ENCODE data around the gene DGKB.

Gene DGKB

DNA sequence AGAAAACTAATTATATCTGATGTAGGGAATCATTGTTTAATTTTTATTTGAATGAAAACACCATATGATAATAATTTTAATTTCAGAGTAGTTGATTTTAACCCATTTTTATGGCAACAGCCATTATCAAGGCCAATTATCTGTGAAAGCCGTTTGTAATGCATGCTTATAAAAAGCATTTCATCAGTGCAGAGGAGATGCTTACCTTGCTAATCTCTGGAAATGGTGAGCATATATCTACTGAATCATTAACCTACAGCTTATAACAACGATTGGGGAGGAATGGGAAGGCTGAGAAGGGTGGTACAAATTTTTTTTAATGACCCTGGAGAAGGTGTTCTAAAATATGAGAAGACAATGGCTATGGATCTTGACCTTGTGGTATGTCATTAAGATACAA lies 235.6 kb downstream of the DGKB start:
- in situ Hi-C loops (cut with HindIII; ENCODE audit: low pct_ligation_motif_present, low pct_unique_long_range_greater_than_20kb, low sequenced_read_pairs) = no loop called here
- no peak for DNase-seq

DNA sequence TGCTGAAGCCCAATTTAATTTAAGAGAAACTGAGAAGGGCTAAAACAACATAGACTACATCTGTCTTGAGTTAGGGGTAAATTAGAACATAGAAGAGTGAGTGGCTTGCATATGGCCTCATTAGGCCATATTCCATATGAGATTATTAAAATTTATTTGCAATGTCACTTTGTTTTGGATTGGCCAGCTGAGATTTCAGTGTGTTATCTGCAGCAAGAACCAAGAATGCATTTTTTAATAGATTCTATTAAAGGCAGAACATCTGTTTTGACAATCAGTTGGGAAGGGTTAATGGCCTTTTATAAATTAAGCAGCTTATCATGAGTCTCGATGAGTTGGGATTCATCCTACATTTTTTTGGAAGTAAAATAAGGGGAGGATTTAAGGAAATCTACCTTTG lies 236.2 kb downstream of the DGKB start:
- in situ Hi-C loops (cut with HindIII; ENCODE audit: low pct_ligation_motif_present, low pct_unique_long_range_greater_than_20kb, low sequenced_read_pairs) = no loop called here
- DNase-seq = no peak

DNA sequence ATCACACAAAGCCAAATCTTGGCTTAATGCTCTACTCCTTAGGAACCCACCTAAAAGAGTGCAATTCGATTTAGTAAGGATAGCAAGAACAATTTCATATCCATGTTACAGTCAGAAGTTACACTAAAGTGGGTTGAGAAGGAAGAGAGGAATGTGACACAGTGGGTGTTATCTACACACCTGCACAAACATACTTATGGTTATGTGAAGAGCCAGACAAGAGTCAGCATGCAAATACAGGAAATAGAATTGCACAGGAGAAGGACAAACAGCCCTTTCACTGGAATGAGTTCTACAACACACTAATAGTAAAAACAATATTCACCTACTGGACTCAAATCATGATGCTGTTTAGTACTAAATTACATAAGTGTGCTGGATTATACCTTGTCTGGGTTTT lies 262.8 kb downstream of the DGKB start:
- in situ Hi-C loops (cut with HindIII; ENCODE audit: low pct_ligation_motif_present, low pct_unique_long_range_greater_than_20kb, low sequenced_read_pairs) = no loop called here
- DNase-seq = no peak

GRCh38 chr7:14639329-14639728 lies 263.2 kb downstream of the DGKB start:
- in situ Hi-C loops (cut with HindIII; ENCODE audit: low pct_ligation_motif_present, low pct_unique_long_range_greater_than_20kb, low sequenced_read_pairs) = no loop called here
- DNase-seq = no peak

DNA sequence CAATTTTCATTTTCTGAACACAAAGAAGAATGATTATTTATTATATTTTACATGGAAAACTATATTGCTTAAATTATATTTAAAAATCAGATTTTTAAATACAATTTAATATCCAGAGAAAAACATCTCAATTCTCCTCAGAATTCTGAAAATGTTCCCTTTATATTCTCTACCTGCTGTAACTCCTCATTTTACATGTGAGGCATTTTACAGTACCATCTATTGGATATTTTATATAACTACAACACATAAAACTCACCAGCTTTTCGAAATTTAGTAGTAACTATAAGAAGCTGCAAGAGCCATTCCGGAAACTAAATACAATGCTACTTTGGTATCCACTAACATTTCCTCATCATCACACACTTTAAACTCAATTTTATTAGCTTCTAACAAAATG lies 264.6 kb downstream of the DGKB start:
- in situ Hi-C loops (cut with HindIII; ENCODE audit: low pct_ligation_motif_present, low pct_unique_long_range_greater_than_20kb, low sequenced_read_pairs) = no loop called here
- DNase-seq = no peak

GRCh38 chr7:14635955-14636354 lies 266.6 kb downstream of the DGKB start:
- in situ Hi-C loops (cut with HindIII; ENCODE audit: low pct_ligation_motif_present, low pct_unique_long_range_greater_than_20kb, low sequenced_read_pairs) = no loop called here
- no peak for DNase-seq

DNA sequence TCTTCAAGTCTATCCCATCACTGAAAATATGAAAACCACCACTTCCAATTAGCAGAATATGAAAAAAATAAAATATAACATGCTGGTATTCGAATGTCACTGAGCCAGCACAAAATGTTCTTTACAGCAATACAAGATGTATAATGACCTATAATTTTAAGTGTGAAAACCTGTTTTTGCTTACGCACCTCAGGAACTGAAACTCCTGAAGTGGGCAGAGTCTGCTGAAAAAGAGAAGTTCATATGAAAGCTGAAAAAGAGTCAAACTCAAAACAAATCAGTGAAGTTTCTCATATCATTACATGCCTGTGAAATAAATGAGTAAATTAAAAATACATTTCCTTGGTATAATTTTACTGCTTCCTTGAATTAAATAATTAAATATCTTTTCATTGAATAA lies 272.5 kb downstream of the DGKB start:
- in situ Hi-C loops (cut with HindIII; ENCODE audit: low pct_ligation_motif_present, low pct_unique_long_range_greater_than_20kb, low sequenced_read_pairs) = no loop called here
- DNase-seq = no peak

GRCh38 chr7:14628516-14628915 lies 274.0 kb downstream of the DGKB start:
- in situ Hi-C loops (cut with HindIII; ENCODE audit: low pct_ligation_motif_present, low pct_unique_long_range_greater_than_20kb, low sequenced_read_pairs) = no loop called here
- DNase-seq = no peak

- in situ Hi-C loops (cut with HindIII; ENCODE audit: low pct_ligation_motif_present, low pct_unique_long_range_greater_than_20kb, low sequenced_read_pairs) = no loop called here
- DNase-seq = no peak
Observed at GRCh38 chr7:14626076-14626475, 276.5 kb downstream of the DGKB start.

DNA sequence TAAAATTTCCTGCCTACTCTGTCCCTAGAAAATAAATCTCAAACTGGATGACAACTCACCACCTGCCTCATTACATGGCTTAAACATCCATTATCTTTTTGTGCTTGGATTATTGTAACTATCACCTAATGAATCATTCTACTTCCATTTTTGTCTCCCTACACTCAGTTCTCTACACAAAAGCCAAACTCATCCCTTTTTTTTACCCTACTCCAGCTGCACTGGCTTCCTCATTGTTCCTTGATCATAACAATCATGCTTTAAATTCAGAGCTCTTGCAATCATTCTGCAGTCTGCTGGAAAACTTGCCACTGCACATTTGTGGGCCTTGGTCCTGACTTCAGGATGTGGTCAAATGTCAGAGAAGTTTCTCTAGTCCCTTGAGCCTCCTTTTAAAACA lies 280.0 kb downstream of the DGKB start:
- no peak for DNase-seq
- in situ Hi-C loops (cut with HindIII; ENCODE audit: low pct_ligation_motif_present, low pct_unique_long_range_greater_than_20kb, low sequenced_read_pairs) = no loop called here

DNA sequence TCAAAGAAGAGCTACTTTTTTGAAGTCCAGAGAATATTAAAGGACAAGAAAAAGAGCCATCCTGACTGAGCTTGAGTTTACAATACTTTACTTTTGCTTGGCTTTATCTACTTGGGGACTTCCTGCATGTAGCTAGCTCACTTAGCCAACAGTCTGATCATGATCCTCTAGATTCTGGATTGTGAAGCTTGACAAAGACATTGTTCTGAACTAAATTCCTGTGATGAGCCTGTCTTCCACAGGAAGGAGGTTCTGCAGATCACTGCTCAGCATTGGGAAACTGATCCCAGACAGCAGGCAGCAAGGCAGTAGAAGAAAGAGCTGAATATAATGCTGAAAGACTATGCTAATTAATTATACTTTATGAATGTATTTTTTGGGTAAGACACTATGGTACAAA lies 296.4 kb downstream of the DGKB start:
- in situ Hi-C loops (cut with HindIII; ENCODE audit: low pct_ligation_motif_present, low pct_unique_long_range_greater_than_20kb, low sequenced_read_pairs) = no loop called here
- DNase-seq = no peak

DNA sequence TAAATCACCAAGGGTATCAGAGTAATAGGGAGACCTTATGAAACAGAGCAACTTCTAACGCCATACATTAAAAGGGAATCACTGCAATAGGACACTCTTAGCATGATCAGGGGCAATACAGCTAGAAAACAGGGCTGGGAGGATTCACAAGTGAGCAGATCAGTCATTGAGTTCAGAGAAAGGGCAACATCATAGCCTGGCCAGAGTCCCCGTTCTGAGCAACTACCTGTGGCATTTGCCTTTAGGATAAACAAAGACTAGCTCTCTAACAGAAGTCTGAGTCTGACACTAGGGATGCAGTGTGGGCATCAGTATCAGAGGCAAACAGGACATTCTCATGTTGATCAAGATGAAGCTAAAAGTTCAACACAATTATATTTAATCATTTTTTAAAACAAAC lies 297.9 kb downstream of the DGKB start:
- in situ Hi-C loops (cut with HindIII; ENCODE audit: low pct_ligation_motif_present, low pct_unique_long_range_greater_than_20kb, low sequenced_read_pairs) = no loop called here
- no peak for DNase-seq

GRCh38 chr7:14602851-14603250 lies 299.7 kb downstream of the DGKB start:
- DNase-seq = no peak
- in situ Hi-C loops (cut with HindIII; ENCODE audit: low pct_ligation_motif_present, low pct_unique_long_range_greater_than_20kb, low sequenced_read_pairs) = no loop called here

GRCh38 chr7:14600766-14601367 lies 301.7 kb downstream of the DGKB start:
- in situ Hi-C loops (cut with HindIII; ENCODE audit: low pct_ligation_motif_present, low pct_unique_long_range_greater_than_20kb, low sequenced_read_pairs) = no loop called here
- no peak for DNase-seq

DNA sequence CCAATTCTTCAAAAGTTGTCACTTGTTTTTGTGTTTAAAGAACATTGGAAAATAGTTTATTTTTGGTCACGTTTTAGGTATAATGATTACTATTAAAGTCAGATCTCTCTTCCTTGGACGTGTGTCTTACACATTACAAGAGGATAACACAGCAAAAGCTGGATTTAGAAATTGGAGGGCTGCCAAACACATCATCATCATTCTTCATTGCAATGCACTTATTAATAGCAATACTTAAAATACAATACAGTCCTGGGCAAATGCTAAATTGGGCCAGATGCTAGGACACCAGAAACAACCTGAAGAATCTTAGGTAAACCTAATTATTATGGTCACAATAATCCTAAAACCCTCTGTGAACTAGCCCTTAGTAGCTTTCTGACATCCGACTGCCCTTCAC lies 303.6 kb downstream of the DGKB start:
- no peak for DNase-seq
- in situ Hi-C loops (cut with HindIII; ENCODE audit: low pct_ligation_motif_present, low pct_unique_long_range_greater_than_20kb, low sequenced_read_pairs) = no loop called here

- no peak for DNase-seq
- in situ Hi-C loops (cut with HindIII; ENCODE audit: low pct_ligation_motif_present, low pct_unique_long_range_greater_than_20kb, low sequenced_read_pairs) = no loop called here
Observed at GRCh38 chr7:14596421-14596820, 306.1 kb downstream of the DGKB start.

- in situ Hi-C loops (cut with HindIII; ENCODE audit: low pct_ligation_motif_present, low pct_unique_long_range_greater_than_20kb, low sequenced_read_pairs) = no loop called here
Observed at GRCh38 chr7:14590206-14590605, 312.3 kb downstream of the DGKB start.

DNA sequence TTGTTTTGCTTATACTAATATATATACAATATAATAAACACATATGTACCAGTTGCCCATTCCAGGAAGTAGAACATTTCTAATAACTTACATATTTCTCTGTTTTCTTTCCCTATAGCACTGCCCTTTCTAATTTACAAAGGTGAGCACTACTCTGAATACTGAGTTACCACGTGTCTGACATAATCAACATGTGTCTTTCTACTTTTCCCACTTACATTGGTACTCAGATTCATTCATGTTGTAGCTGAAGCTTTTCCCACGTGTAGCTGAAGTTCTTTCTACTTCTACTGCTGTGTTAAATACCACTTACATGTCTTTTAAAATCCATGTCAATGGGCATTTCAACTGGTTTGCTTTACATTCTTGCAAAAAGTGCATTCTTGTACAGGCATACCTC lies 317.3 kb downstream of the DGKB start:
- no peak for DNase-seq
- in situ Hi-C loops (cut with HindIII; ENCODE audit: low pct_ligation_motif_present, low pct_unique_long_range_greater_than_20kb, low sequenced_read_pairs) = no loop called here

More at GRCh38 chr7:14590206-14590605, 312.3 kb downstream of the DGKB start:
- no peak for DNase-seq

DNA sequence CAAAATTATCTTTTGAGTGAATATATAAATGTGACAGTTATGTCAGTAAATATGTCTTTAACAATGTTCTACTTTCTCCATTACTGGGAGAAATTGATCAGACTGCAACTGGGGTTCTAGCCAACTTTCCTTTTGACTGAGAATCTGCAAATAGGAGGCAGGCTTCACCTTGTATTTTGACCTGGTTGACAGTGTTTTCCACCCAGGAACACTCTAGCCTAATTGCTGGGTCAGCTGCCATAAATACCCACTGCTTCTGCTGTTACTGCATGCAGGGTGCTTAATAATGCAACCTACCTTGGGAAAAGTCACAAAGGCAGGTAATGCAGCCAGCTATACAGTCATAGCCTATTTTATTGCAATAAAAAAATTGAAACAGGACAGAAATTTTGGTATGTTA lies 319.0 kb downstream of the DGKB start:
- in situ Hi-C loops (cut with HindIII; ENCODE audit: low pct_ligation_motif_present, low pct_unique_long_range_greater_than_20kb, low sequenced_read_pairs) = no loop called here
- no peak for DNase-seq

DNA sequence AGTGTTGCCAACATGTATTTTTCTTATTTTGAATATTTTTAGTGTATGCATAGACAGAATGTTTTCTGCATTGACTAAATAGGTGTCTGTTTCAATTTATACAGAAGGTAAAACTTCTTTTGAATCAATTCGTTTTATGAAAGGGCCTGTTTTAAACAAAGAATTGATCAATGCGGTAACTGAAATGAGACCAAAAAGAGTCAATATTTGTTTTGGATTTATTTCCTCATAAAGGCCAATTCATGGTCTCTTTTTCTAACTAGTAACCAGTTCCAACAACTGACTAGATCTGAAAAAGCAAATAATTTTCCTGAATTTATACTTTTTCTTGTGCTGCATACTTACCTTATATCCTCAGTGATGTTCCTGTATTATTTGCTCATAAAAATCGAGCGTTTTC lies 320.5 kb downstream of the DGKB start:
- in situ Hi-C loops (cut with HindIII; ENCODE audit: low pct_ligation_motif_present, low pct_unique_long_range_greater_than_20kb, low sequenced_read_pairs) = no loop called here
- no peak for DNase-seq

GRCh38 chr7:14579971-14580370 lies 322.6 kb downstream of the DGKB start:
- in situ Hi-C loops (cut with HindIII; ENCODE audit: low pct_ligation_motif_present, low pct_unique_long_range_greater_than_20kb, low sequenced_read_pairs) = no loop called here
- no peak for DNase-seq

Data from ACHN (cell line).